Neutrophil (primary cell): Measurements from ENCODE around the gene BMPR1B.

Experiments used
- H3K27ac ChIP-seq: fragments of 200-600 bp; sonication (generic); 2 replicates; pipeline ENCODE4 v1.5.1; 2016; ENCODE audit warnings: mild to moderate bottlenecking, moderate library complexity
- H3K27me3 ChIP-seq: fragments of 200-600 bp; sonication (generic); 2 replicates; pipeline ENCODE4 v1.6.0; 2016; ENCODE audit warnings: mild to moderate bottlenecking
- H3K36me3 ChIP-seq: fragments of 200-600 bp; sonication (generic); 2 replicates; pipeline ENCODE4 v1.5.1; 2017
- H3K4me1 ChIP-seq, 2 experiments: fragments of 200-600 bp in 1 of 2; sonication (generic) in 1 of 2; 1 replicate in 1 of 2; 2 replicates in 1 of 2; pipeline versions ENCODE4 v1.5.1 to v1.6.1; 2013 to 2016; ENCODE audit warnings: low read depth in 1 of 2, low read length in 1 of 2, mild to moderate bottlenecking in 1 of 2, moderate library complexity in 1 of 2; ENCODE audit not compliant: control insufficient read depth in 1 of 2, insufficient read depth in 1 of 2
- H3K4me3 ChIP-seq, 2 experiments: fragments of 200-600 bp in 1 of 2; sonication (generic) in 1 of 2; 1 replicate in 1 of 2; 2 replicates in 1 of 2; pipeline ENCODE4 v1.5.1; 2013 to 2016; ENCODE audit warnings: low read depth in 1 of 2, low read length in 1 of 2, mild to moderate bottlenecking in 1 of 2, moderate library complexity in 1 of 2
- H3K9me3 ChIP-seq: fragments of 200-600 bp; sonication (generic); 2 replicates; pipeline ENCODE4 v1.5.1; 2016
- CTCF ChIP-seq: fragments of 200-600 bp; sonication (generic); IDR thresholded peaks from 2 replicates; pipeline ENCODE4 v1.5.1; 2016; ENCODE audit warnings: antibody characterized with exemption

The BMPR1B gene

GRCh38 chr4:94924566-94924965 is 166.8 kb downstream of the BMPR1B start:
- Histone ChIP-seq H3K9me3 (no peaks in the 10 kb centered on the region), H3K4me1 (no peaks in the 10 kb centered on the region), H3K27me3 (no peaks in the 10 kb centered on the region), H3K27ac (no peak overlapping the region), H3K4me3 (no peak overlapping the region), H3K36me3 (no peaks in the 10 kb centered on the region)
- no peak for TF ChIP-seq CTCF

- Histone ChIP-seq H3K4me3 (no peak overlapping the region), H3K4me1 (no peaks in the 10 kb centered on the region), H3K27ac (no peak overlapping the region), H3K36me3 (no peaks in the 10 kb centered on the region), H3K9me3 (no peaks in the 10 kb centered on the region), H3K27me3 (no peaks in the 10 kb centered on the region)
- no peak for TF ChIP-seq CTCF
Measured at GRCh38 chr4:94925764-94926347, 168.1 kb downstream of the BMPR1B start.

GRCh38 chr4:94926936-94927335 is 169.2 kb downstream of the BMPR1B start:
- Histone ChIP-seq H3K36me3 (no peaks in the 10 kb centered on the region), H3K9me3 (no peaks in the 10 kb centered on the region), H3K4me1 (no peaks in the 10 kb centered on the region), H3K27ac (no peak overlapping the region), H3K27me3 (no peaks in the 10 kb centered on the region), H3K4me3 (no peak overlapping the region)
- TF ChIP-seq CTCF: no peak

GRCh38 chr4:94927696-94928095 is 169.9 kb downstream of the BMPR1B start:
- H3K36me3 ChIP-seq: no peaks in the 10 kb centered on the region
- no peaks in the 10 kb centered on the region for H3K9me3 ChIP-seq
- no peaks in the 10 kb centered on the region for H3K4me1 ChIP-seq
- H3K27me3 ChIP-seq: no peaks in the 10 kb centered on the region
- no peak for TF ChIP-seq CTCF
- no peak overlapping the region for H3K4me3 ChIP-seq
- H3K27ac ChIP-seq: no peak overlapping the region

- Histone ChIP-seq H3K4me3 (no peak overlapping the region), H3K9me3 (no peaks in the 10 kb centered on the region), H3K27ac (no peak overlapping the region), H3K36me3 (no peaks in the 10 kb centered on the region), H3K27me3 (no peaks in the 10 kb centered on the region), H3K4me1 (no peaks in the 10 kb centered on the region)
- no peak for TF ChIP-seq CTCF
Measured at GRCh38 chr4:94929696-94930095, 171.9 kb downstream of the BMPR1B start.

GRCh38 chr4:94931626-94932025 is 173.9 kb downstream of the BMPR1B start:
- Histone ChIP-seq H3K27ac (no peak overlapping the region), H3K9me3 (no peaks in the 10 kb centered on the region), H3K4me3 (no peak overlapping the region), H3K27me3 (no peaks in the 10 kb centered on the region), H3K4me1 (no peaks in the 10 kb centered on the region), H3K36me3 (no peaks in the 10 kb centered on the region)
- no peak for TF ChIP-seq CTCF
